Activated naive CD4-positive, alpha-beta T cell treated with anti-CD3 and anti-CD28 coated beads, Interleukin-2, amount 50 U/mL, for 16 hours (primary cell): ENCODE results near the gene DCTN3.
A peak's percentile ranks its signal among the peaks of the same experiment; 100 is the strongest.

Experiments used
- DNase-seq: peaks from one replicate; pipeline ENCODE4 v3.0.0-alpha.2; 2020

DCTN3 gene

DNA sequence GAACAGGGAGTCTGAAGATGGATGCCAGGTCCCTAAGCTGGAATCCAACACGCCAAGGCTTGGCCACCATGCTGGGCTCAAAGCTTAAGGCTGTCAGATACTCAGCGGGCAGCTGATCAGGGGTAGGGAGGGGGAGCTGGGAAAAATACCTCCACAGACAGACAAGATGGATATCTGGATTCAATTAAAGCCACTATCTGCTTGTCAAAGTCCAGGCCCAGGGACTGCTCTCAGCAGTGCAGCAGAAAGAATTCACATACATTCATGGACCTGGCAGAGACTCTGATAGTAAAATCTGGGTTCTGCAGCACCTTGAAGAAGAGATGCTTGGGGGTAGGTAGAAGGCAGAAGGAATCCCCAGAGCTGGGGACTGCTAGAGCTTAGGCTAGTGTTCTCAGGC, 5.2 kb downstream of the DCTN3 start:
- no peak for DNase-seq

DNA sequence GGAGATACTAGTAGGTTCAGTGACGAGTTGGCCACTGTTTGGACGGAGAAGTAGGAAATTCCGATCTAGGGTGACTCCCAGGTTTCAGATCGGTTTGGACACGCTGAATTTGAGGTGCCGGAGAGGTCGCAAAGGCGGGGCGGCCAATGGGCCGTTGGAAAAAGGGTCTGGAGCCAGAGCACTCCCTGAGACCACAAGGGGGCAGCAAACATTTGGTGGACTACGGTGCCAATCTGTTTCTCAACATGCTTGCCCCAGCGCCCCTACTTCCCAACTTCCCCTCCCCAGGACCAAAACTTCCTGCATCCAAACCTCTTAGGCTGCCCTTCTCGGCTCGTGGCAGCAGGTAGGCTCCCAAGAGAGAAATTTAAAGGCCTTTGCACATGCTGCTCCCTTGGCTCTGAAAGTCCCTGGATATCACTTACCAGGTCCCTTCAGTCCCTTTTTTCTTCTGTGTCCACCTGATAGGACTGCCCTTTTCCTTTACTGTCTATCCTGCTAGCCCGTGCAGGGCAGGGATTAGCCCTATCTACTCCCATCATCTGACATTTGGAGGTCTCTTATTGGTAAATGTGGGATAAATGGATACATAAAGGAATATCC, 7.4 kb downstream of the DCTN3 start:
- DNase-seq = peak; percentile 66

DNA sequence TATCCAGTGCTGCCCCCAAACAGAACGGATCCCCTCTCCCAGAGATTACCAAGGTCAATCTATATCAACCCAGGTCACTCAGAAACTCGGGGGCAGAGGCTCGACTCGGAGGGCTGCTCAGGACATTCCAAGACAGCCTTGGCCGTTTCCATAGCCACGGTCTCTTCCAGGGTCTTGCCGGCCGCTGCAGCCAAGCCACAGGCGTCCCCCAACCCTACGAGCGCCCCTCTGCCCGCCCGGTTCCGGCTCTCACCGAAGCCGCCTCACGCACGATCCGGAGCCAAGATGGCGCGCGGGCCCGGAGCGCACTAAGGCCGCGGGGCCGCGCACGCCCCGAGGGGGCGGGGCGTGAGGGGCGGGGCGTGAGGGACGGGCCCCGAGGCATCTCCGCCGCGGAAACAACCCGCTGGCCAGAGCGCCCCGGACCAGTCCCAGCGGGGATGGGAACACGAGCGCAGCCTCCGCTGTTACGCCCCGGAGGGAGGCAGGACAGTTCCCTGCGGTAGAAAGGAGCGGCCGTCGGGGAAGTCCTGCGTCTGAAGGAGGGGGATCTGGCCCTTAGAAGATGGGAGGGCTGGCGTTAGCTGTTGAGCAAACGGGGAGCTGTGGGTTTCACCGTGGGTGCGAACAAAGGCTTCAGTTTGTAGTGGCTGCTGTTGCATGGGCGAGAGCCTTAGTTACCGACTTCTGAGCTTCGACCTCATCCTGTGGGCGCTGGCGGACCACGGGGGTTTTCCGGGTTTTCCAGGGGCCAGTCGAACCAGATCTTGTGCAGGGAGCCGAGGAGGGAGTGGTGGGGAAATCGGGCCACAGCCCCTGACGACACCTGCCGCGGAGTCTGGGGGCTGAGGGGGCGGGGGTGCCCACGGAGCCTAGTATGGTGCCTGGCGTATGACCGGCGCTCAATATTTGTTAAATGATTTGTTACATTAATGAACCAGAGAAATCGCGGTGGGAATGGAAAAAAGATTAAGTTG, 8.2 kb downstream of the DCTN3 start, which contains the start of gene RPP25L:
Gene RPP25L (minus strand): TSS at position 287 of the 977 bp plus-strand sequence. CDS start 801 bp downstream, outside the sequence.
- peak; percentile 85 for DNase-seq

DNA sequence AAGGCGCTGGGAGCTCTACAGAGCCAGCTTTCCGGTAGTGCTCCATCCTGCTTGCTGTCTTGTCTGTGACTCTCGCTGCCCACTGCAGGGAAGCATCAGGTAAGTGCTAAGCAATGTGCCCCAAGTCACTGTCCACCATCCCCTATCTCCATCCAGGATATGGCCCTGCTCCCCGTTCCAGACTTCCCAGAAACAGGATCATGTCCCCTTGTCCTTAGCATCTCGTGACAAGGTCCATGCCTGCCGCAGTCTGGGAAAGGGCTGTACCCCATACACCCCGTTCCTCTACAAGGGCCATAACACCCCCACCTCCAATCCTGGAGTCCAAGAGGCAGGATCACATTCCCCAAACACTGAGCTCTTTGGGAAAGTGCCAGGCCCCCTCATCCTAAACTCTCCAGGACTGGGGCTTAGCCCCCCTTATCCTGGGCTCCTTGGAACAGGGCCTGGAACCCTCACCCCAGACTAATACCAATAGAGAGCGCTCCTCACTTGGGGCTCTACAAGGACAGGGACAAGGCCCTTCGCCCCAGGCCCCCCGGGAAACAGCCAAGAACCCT, 9.0 kb downstream of the DCTN3 start:
- DNase-seq = no peak

DNA sequence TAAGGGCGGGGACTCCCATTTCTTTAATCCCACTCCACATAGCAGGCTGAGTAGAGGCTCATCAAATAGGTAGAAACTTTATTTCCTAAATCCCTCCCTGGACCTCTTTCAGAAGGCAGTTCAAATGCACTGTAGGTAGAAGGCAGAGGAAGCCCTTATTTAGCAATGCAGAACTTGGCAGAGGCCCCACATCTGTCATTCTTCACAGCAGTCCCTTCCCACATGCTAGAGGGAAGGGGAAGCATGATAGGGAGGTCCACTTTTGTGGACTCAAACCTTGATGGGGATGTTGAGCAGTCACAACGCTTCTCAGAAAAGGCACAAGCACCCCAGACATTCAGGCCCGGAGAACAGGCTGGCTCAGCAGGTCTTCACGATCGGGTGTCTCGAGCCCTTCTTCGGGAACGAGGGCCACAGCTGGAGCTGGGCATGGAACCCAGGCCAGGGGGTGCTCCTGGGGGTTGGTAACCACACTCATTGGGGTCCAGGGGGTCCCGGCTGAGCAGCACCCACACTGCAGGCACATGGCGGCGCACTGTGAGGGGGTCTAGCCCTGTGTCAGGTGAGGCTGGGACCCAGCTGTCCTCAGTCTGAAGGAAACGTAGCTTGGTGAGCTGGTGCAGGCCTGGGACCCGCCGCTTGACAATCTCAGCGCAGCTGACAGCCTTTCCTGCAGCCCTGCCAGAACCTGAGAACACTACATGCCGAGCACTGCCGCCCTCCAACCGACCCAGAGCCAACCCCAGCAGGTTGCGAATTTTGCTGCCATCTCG, 9.7 kb downstream of the DCTN3 start:
- no peak for DNase-seq

DNA sequence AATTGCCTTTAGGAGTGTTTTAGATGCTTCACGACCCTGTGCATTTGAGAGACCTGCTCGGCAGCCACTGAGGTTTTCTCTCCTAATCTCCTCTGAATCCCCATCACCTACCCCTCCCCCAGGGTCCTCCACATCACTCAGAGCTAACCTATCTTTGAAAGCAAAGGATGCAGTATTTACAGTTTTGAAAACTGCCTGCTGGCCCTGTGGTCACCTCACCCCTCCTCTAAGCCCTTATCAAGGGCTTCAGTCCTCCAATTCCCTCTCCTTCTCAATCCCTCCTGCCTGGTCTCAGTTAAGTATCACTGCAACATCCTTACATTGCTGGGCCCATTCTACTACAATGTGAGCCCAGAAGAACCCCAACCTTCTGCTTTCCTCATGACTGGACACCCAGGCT, 13.0 kb downstream of the DCTN3 start:
- no peak for DNase-seq

DNA sequence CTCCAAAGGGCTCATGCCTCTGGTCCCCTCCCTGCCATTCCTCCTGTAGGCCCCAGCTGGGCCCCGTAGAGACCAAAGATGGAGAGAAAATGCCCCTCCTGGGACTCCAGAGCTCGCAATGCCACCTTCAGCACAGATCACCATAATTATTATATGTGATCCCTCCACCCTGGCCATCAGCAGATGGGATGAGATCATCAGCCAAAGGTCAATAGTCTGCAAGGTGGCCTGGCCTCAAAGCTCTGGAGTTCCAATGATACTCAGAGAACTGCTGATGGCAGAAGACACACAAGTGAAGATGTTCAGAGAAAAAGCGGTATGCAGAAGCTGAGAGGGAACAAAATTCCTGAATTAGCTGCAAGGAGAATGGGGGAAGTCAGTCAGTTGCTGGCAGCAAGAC, 13.4 kb downstream of the DCTN3 start:
- DNase-seq = no peak

DNA sequence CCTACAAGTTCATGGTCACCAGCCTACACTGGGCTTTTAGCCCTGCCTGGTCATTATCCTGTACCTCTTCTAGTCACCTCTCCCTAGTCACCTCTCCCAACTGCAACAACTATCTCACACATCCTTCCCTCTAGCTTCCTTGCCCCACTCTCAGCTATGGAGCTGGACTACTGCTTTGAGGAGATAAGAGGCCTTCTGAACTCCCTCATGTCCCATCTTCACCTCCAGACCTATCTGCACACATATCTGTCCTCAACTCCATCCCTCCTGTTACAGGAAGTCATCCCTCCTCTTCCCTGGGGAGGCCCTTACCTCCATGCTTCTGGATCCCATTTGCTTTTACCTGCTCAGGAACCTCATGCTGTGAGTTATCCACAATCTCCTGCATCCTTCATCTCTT, 14.1 kb downstream of the DCTN3 start:
- DNase-seq = no peak

DNA sequence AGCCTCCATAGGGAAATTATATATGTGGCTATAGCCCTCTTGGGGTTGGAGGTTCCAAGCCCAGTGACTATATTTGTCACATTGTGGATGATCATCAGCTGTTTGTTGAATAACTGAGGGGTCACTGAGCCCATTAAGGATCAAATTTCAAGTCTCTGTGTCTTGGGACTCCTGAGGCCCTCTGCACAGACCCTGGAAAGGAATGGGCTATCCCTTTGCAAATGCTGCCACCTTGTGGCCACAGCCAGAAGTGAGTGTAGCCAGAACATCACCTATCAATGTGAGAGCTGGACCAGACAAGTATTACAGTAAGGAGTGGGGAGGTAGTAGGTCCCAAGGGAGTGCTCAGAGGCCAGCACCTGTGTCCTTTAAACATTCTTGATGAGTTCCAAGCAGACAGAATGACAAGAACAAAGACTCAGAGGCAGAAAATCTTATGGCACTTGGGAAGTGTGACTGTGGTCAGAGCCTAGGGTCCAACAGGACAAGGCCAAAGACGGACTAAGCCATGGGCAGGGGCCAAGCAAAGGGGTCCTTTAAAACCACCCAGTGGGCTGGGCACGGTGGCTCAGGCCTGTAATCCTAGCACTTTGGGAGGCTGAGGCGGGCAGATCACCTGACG, 16.6 kb downstream of the DCTN3 start:
- DNase-seq = peak; percentile 82

DNA sequence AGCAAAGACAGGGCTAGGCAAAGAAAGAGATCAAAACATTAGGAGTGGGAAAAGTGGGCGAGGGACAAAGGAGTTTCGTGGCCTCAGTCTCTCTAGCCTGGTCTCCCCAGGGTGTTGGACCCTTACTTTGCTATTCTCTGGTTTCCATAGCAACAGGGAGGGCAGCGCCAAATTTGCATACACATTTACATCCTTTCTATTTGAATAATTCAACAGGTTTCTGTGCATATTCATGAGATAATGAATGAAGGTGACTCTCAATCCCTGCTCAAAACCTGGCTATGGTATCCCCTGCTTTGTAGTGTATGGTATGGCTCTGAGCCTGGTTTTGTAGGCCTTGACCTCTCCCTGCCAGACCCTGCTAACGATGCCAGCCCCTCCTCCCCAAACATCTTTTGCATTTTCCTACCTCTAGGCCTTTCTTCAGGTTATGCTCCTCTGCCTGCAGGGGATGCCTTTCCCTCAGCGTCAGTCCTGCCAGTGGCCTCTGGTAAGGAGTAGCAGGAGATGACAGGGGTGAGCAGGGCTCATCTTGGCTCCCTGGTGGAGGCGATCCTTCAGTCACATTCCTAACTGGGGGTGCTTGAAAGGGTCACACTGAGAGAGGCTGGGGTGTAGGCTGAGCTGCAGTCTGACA, 18.2 kb downstream of the DCTN3 start:
- DNase-seq = no peak

DNA sequence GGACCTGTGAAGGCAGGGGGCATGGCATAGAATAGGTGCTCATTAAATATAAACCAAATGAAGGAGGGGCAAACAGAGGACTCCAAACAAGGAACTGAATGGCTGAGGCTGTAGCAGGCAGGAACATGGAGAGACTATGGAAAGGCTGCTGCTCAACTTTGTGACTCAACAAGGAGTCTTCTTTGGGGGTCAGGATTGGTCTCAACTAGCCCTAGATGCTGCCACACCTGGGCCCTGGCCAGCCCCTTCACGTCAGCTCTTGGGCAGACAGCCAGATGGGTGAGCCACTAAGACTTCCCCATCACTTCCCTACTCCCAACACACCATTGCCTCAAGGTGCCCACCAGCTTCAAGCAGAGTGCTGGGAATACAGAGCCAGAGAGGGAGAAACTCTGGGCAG, 19.4 kb downstream of the DCTN3 start:
- DNase-seq = no peak

DNA sequence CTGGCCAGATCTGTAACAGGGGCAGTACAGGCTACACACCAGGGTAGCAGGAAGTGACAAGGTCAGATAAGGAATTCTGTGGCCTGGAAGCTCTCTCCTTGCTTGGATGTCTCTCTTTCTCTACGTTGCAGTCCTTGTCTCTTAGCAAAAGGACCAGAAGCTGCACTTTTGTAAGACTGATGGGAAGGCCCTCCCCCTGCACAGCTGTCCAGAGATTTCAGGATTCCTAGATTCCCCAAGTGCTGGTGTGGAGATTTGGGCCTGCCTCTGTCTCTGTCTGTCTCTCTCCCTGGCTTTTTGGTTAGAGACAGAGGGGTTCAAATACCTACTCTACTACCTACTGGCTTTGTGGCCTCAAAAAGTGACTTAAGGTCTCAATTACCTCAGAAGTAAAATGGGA, 20.7 kb downstream of the DCTN3 start:
- DNase-seq = no peak

DNA sequence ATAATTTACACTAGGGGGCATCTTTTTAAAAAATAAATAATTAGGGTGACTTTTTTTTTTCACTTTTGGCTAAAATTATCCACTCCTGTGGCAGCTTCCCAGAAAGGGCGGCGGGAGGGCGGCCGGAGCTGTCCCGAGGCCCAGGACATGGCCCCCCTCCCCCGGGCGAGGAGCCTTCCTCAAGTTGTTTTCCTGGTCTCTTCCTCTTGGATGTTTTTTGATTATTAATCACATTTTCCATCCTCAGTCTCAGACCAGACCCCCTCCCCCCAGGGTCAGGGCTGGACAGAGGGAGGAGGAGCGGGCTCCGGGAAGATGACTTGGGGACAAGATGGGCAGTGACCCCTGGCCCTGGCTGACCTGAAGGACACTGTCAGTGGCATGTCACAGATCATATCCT, 26.1 kb downstream of the DCTN3 start:
- no peak for DNase-seq

DNA sequence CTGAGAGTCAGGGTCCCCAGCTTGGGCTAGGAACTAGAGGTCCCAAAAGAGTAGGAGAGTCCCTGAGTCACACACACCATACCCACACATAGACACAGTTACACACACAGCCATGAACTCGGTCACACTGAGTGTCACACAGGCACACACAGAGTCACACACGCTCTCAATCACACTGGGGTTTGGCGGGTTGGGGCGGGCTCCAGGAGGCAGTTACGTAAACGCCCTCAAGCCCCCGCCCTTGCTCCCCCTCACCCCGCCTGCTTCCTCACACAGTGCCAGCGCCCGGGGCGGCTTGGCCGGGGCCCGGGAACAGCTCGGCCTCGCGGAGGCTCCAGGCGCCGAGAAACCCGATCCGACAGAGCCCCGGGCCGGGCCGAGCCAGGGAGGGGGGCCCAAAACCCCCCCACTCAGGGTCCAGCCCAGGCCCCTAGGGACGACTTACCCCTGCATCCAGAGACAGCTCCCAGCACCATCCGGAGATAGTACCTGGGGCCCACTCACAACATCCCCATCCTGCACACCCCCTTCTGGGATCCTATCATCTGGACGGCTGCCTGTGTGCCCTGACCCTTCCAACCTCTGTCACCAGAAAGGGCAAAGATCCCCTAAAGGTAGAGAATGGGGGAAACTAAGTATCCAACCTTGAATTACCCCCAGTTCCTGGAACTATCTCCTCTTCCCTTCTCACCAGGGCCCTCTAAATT, 27.2 kb downstream of the DCTN3 start:
- no peak for DNase-seq

DNA sequence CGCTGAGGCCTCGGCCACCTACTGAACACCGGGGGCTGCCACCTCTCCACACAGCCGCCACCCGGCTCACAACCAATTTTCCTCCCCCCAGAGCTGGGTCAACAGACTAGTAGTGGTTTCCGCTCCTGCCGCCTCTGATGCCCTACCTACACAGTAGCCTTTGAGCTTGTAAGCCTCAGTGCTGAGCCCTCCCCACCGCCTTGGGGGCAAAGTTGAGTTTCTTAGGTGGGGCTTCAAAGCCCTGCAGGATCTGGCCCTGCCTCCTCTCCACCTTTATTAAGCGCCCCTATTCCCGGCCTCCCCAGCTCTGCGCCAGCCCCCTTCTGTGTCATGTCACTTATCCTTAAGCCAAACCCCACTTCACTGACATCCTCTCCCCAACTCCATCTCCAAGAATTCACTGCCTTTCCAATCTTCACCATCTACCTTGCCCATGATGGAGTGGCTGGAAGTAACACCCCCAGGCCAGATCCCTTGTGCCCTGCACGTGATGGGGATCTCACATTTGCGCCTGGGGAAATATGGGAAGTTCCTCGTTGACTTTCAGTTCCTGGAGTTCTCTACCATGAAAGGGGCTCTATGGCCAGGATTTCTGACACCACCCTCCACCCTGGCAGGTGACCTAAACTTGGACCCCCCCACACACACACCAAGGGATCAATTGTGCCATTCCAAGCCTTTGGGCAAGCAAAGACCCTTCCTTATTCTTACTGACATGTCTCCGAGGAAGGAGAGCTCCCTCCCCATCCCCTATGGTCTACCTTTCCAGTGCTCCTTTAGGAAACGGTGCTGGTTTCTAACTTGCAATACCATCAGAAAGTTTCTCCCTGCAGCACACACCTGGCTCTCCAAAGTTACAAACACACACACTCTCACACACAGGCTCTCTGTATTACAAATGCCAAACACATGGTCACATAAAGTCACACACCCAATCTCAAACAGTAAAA, 28.1 kb downstream of the DCTN3 start:
- DNase-seq = no peak

DNA sequence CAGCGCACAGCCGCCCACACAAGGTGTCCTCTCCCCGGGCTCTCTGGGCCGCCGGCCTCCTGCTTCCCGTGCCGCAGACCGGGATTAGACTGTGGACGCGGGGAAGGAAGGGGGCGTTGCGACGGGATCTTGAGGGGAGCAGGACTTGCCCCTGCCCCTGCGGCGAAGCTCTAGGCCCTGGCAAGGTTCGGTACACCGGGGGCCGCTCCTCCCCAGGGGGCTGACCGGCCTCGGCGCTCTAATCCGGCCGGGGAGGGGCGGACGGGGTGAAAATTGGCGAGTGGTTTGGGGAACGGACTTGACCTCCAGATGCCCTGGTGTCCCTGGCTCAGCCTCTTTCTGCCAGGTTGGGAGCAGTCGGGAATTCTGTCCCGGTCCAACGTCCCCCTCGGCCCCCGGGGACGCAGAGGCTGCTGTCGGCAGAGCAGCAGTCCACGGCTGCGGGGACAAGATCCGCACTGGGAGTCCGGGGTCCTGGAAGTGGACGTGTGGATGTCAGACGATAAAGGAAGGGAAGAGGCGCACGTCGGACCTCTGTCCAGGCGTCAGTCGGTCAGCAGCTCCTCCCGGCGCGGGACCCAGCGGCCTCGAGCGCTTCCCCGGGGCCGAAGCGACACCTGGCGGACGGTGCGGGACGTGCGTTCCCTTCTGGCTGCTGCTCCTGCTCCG, 28.9 kb downstream of the DCTN3 start:
- peak; percentile 84 for DNase-seq

DNA sequence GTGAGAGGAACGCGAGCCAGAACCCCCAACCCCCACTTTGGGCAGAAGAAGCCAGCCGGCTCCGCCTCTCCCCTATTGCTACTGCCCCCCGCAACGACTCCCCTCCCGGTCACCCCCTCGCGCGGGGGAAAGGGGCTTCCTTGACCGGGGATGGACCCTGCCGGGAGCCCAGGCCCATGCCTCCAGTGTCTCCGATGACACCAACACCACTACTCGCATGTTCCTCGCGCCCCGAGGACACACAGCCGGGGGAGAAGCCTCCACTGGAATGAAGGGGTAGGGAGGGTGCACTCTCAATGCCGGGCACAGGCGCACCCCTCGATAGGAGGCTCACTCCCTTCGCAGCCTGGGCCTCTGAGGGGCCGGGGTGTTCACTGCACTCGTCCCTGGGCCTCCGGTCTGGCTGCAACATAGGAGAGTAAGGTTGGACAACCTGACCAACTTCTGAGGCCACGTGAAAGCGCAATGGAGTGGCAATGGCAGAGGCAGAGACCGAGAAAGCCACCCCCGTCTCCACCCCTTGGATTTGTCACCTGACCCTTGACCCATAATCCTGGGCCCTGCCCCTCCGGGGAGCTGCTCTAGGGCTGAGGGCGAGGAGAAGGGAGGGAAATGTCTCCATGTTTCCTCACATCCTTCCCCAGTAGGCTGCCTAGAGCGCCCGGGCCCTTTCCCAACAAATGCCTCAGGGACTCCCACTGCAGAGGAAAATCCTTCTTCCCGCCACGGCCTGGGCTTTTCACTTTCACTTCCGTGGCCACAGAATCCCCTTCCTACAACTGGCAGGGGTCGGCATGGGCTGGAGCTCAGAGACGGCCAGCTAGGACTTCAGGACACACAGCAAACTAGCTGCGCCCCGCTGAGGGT, 29.7 kb downstream of the DCTN3 start:
- peak; percentile 17 for DNase-seq

DNA sequence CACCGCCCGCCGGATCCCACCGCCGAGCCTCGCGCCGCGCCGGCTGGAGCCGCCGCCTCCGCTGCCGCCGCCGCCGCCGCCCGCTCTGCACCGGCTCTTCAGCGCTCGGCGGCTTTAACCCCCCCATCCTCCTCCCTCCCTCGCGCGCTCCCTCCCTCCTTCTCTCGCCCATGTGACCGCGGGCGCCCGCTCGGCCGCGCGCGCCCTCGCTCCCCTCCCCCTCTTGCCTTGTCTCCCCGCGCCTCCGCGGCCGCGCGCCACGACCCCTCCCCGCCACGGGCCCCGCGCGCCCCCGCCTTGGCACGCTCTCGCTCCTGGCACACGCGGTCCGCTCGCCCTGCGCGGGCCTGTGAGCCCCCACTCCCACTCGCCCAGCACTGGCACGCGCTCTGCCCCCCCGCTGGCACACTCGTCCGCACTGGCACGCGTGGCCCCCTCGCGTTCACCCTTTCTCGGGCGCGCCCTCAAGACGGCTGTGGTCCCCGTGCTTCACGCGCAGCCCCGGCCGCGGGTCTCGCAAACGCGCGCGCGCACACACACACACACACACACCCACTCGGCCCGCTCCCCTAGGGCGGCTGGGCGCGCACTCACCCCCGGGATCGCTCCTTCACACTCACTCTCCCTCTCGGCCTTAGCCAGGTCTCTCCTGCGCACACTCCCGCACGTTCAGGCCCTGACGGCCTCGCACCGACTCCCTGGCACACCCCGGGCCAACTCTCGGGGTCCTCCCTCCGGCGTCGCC, 30.5 kb downstream of the DCTN3 start, which contains the start of gene CNTFR:
Gene CNTFR (minus strand): TSS at position 89 of the 745 bp plus-strand sequence. CDS start 20,743 bp downstream, outside the sequence.
- DNase-seq = peak; percentile 31
